A673 (cell line): ENCODE measurements around the gene GAB1. TPM values are rescaled to one million over a fixed set of nuclear protein-coding genes. Genes with fewer than 3 reads are reported as not detected.

ENCODE experiments used
- BruUV-seq: library from RNA; stranded (reverse); fragments of 400-500 nt; replicated peaks from 2 replicates; lab custom pipeline; 2021; lab: Mats Ljungman, UMichigan
- CTCF ChIA-PET: fragments of 300-600 bp; sonication (Branson Sonifier 250); formaldehyde crosslinking; loops from one replicate; lab custom pipeline; 2022; ENCODE audit warnings: antibody characterized with exemption; lab: Charles Lee
- POLR2A ChIA-PET: fragments of 300-600 bp; sonication (Branson Sonifier 250); formaldehyde crosslinking; loops from one replicate; lab custom pipeline; 2022; ENCODE audit warnings: antibody characterized with exemption; ENCODE audit not compliant: low non-redundant PET; lab: Charles Lee
- DNase-seq: peaks from one replicate; pipeline ENCODE4 v3.0.0-alpha.2; 2015; ENCODE audit warnings: low spot score
- H3K27ac ChIP-seq: fragments of 200-600 bp; sonication (generic); 2 replicates; pipeline ENCODE4 v1.5.1; 2016; ENCODE audit warnings: mixed run types, low read depth, mild to moderate bottlenecking, mixed read lengths, antibody characterized with exemption, low read length; ENCODE audit not compliant: poor library complexity, severe bottlenecking
- H3K27me3 ChIP-seq: fragments of 200-600 bp; sonication (generic); replicated peaks from 2 replicates; pipeline ENCODE4 v1.6.1; 2017; ENCODE audit warnings: mixed run types, low read depth, mild to moderate bottlenecking, mixed read lengths, antibody characterized with exemption, low read length; ENCODE audit not compliant: insufficient read depth, poor library complexity
- H3K36me3 ChIP-seq: fragments of 200-600 bp; sonication (generic); 2 replicates; pipeline ENCODE4 v1.6.1; 2016; ENCODE audit warnings: mixed run types, mild to moderate bottlenecking, mixed read lengths, antibody characterized with exemption, low read length; ENCODE audit not compliant: insufficient read depth, poor library complexity, severe bottlenecking
- H3K4me1 ChIP-seq: fragments of 200-600 bp; sonication (generic); 2 replicates; pipeline ENCODE4 v1.6.1; 2017; ENCODE audit warnings: mixed run types, mild to moderate bottlenecking, mixed read lengths, antibody characterized with exemption, low read length; ENCODE audit not compliant: insufficient read depth, poor library complexity, severe bottlenecking
- H3K4me3 ChIP-seq: fragments of 200-600 bp; sonication (generic); 2 replicates; pipeline ENCODE4 v1.5.1; 2016; ENCODE audit warnings: low read depth, mixed run types, mild to moderate bottlenecking, mixed read lengths, low read length; ENCODE audit not compliant: poor library complexity, severe bottlenecking
- H3K9me3 ChIP-seq: fragments of 200-600 bp; sonication (generic); 2 replicates; pipeline ENCODE4 v1.6.1; 2016; ENCODE audit warnings: mixed run types, low read depth, mild to moderate bottlenecking, mixed read lengths, antibody characterized with exemption, low read length; ENCODE audit not compliant: poor library complexity, severe bottlenecking
- EZH2 ChIP-seq: fragments of 200-600 bp; sonication (generic); IDR thresholded peaks from 2 replicates; pipeline ENCODE4 v1.6.1; 2017; ENCODE audit warnings: borderline replicate concordance, low read depth, mild to moderate bottlenecking, mixed read lengths, antibody characterized with exemption, low read length; ENCODE audit not compliant: poor library complexity, severe bottlenecking
- intact Hi-C: fragments of 100-400 bp; cut with micrococcal nuclease; formaldehyde crosslinking; loops from one replicate; pipeline ENCODE4 v1.10.0; 2022; ENCODE audit not compliant: unreplicated experiment
- total RNA-seq: library from RNA; stranded (reverse); gene quantifications from 2 replicates; pipeline ENCODE4 v1.2.3, GENCODE V29; 2021
- TF ChIP-seq, protein P1 (sequence below): fragments of 300-800, 200-600 bp; sonication (generic); conservative IDR thresholded peaks from 2 replicates; pipeline ENCODE4 v1.5.1; 2017; ENCODE audit warnings: low read depth, mild to moderate bottlenecking, antibody characterized with exemption, low read length, moderate library complexity, mixed read lengths

GAB1 gene
- total RNA-seq, 1 experiment from 2014 or later = 27.6 TPM

DNA sequence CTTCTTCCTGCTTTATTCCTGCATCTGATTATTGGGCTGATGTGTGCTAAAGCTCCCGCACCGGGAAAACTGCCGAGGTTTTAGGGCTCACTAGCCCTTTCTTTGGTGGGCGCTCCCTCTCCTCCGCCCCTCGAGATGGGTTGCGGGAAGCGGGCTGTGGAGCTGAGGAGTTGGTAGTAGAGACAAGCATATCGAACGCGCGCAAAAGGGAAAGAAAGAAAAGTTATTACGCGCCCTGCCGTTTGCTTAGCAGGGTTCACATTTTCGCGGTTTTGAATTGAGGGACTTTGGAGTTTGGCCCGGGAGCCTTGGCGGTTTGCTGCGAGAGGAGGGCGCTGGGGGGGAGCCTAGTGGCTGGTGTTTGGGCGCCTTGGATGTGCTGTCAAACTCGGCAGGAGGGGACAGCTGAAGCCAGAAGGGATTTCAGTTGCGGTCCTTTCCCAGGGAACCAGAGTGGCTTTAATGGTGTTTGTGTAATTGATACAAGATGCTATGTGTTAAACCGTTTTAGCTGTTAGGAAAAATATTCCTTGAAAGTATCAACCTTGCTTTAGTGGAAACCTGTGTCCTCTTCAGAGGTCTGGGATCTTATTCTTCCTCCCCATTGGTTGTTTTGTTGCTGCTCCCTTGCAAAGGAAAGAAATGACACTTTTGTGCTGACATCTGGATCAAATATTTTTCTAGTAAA, 1.1 kb downstream of the GAB1 start:
- intact Hi-C loops = loop anchor here (2.0 to 10.0 kb wide), 3 partner anchors 21 to 133 kb away; no protein-coding TSS in a partner anchor
- ChIA-PET POLR2A (interaction anchor here (1.0 kb wide), 1 partner anchor 9 kb away, joined by 5 read pairs; no protein-coding TSS in a partner anchor), CTCF (interaction anchor here (0.6 to 0.7 kb wide), 2 partner anchors 11 to 20 kb away, joined by 3 read pairs; no protein-coding TSS in a partner anchor)
- Histone ChIP-seq H3K27ac (peak overlapping the region; percentile 70), H3K4me3 (peak overlapping the region; percentile 79), H3K9me3 (no peaks in the 10 kb centered on the region), H3K36me3 (no peaks in the 10 kb centered on the region), H3K27me3 (no peaks in the 10 kb centered on the region), H3K4me1 (peaks cover 15% of the 10 kb centered on the region)
- BruUV-seq = no TSS peak
- TF ChIP-seq, protein P1, sequence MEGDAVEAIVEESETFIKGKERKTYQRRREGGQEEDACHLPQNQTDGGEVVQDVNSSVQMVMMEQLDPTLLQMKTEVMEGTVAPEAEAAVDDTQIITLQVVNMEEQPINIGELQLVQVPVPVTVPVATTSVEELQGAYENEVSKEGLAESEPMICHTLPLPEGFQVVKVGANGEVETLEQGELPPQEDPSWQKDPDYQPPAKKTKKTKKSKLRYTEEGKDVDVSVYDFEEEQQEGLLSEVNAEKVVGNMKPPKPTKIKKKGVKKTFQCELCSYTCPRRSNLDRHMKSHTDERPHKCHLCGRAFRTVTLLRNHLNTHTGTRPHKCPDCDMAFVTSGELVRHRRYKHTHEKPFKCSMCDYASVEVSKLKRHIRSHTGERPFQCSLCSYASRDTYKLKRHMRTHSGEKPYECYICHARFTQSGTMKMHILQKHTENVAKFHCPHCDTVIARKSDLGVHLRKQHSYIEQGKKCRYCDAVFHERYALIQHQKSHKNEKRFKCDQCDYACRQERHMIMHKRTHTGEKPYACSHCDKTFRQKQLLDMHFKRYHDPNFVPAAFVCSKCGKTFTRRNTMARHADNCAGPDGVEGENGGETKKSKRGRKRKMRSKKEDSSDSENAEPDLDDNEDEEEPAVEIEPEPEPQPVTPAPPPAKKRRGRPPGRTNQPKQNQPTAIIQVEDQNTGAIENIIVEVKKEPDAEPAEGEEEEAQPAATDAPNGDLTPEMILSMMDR = no peak
- TF ChIP-seq EZH2 = no peak
- DNase-seq = peak; percentile 60

- intact Hi-C loops = loop anchor here (10.0 kb wide), 1 partner anchor 134 kb away; no protein-coding TSS in a partner anchor
- H3K27ac ChIP-seq = no peak overlapping the region
- CTCF ChIA-PET = interaction anchor here (0.7 kb wide), 1 partner anchor 20 kb away, joined by 3 read pairs; no protein-coding TSS in a partner anchor
- TF ChIP-seq, protein P1 = no peak
- TF ChIP-seq EZH2 = no peak
- peaks cover 17% of the 10 kb centered on the region for H3K4me1 ChIP-seq
- no peaks in the 10 kb centered on the region for H3K27me3 ChIP-seq
- POLR2A ChIA-PET = interaction anchor here (1.0 kb wide), 1 partner anchor 9 kb away, joined by 5 read pairs; no protein-coding TSS in a partner anchor
- BruUV-seq = no TSS peak
- H3K9me3 ChIP-seq = no peaks in the 10 kb centered on the region
- H3K36me3 ChIP-seq = no peaks in the 10 kb centered on the region
- DNase-seq = no peak
- peak overlapping the region; percentile 79 for H3K4me3 ChIP-seq
Observed at GRCh38 chr4:143338313-143338712, 1.6 kb downstream of the GAB1 start.

- no peak overlapping the region for H3K27ac ChIP-seq
- no peaks in the 10 kb centered on the region for H3K36me3 ChIP-seq
- DNase-seq = no peak
- intact Hi-C loops = loop anchor here (10.0 kb wide), 1 partner anchor 135 kb away; no protein-coding TSS in a partner anchor
- peaks cover 29% of the 10 kb centered on the region for H3K4me1 ChIP-seq
- BruUV-seq = no TSS peak
- ChIA-PET POLR2A (no interaction called here), CTCF (no interaction called here)
- no peak for TF ChIP-seq EZH2
- TF ChIP-seq, protein P1 = no peak
- H3K4me3 ChIP-seq = no peak overlapping the region
- no peaks in the 10 kb centered on the region for H3K9me3 ChIP-seq
- H3K27me3 ChIP-seq = no peaks in the 10 kb centered on the region
Observed at GRCh38 chr4:143339497-143339896, 2.8 kb downstream of the GAB1 start.
